DMS114 treated with DMSO at 0.1 percent for 48 hours (cell line): ENCODE data around the gene ATAD3B.
"Not testable (repeated sequence)": the region's sequence is repeated elsewhere in the genome, so short reads cannot be mapped to it uniquely, and the experiment has no call there.

Source experiments
- DNase-seq: peaks from one replicate; lab custom pipeline; 2025; ENCODE audit not compliant: unreplicated experiment; lab: John Stamatoyannopoulos, UW

The ATAD3B gene

GRCh38 chr1:1450616-1451015, 20.9 kb upstream of the ATAD3B start:
- DNase-seq, result not testable (repeated sequence)

DNA sequence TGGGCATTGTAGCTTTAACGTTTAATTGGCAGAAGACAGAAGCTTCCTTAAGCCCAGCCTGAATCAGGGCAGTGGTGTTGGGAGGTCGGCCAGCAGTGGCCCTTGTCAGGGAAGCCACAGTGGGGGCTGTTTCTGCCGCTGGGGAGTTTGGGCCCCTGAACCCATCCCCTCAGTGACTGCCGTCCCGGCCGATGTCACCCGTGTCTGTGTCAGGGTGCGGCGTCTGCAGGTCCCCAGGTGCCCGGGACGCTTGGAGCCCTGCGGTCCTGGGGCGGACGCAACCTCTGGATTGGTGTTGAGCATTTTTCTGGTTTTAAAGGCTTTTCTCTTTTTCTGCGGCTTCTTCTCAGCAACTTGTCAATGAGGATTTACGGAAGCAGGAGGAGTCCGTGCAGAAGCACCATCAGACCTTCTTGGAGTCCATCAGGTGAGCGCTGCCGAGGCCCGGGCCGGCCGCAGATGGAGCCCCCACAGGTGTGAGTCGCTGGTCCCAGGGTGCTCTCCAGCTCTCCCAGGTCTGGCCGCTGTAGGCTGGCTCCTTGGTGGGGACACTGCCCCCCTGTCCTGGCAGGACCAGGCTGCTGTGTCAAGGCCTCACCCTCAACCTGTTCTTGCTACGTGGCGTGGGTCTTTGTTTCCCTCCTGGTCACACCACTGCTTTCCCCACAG, 19.7 kb upstream of the ATAD3B start:
- no peak for DNase-seq

- not testable (repeated sequence) for DNase-seq
These were observed 19.2 kb upstream of the ATAD3B start for GRCh38 chr1:1452365-1452739.

DNA sequence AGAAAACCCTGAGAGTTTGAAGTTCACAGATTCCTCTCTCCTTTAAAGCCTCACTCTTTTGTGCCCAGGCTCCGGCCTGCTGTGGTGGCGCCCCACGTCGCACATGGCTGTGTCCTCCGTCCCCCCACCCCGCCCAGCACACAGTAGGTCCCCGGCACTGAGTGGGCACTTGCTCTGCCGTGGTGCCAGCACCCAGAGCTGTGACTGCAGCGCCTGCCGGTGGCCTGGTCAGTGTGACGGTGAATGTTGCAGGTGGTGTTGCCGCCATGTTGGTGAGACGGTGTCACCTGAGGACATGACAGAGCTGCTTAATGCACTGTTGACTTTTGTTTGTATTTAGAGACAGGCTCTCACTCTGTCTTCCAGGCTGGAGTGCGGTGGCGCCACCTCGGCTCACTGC, 18.7 kb upstream of the ATAD3B start:
- DNase-seq, result no peak

DNA sequence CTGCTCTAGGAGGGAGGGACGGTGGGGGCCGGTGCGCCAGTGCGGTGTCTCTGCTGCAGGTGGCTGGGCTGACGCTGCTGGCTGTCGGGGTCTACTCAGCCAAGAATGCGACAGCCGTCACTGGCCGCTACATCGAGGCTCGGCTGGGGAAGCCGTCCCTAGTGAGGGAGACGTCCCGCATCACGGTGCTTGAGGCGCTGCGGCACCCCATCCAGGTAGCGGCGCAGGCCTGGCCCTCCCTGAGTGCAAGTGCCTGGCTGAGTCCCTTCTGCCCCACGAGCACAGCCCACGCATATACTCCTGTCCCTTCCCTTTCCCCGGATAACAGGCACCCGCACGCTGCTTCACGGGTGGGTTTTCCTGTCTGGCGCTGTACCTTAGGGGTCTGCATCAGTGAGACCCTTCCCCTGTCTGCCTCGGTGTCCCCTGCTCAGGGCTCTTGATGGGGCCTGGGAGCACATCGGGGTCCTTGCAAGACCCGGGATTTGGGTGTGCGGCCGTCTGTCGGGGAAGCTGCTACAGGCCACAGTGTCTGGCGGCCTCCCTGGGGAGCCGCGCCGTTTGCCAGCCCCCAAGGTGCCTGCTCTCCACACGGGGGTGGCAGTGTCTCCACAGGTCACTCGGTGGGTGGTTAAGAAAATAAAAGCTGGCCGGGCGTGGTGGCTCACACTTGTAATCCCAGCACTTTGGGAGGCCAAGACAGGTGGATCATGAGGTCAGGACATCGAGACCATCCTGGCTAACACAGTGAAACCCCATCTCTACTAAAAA, 17.1 kb upstream of the ATAD3B start:
- not testable (repeated sequence) for DNase-seq

- no peak for DNase-seq
These were observed 16.1 kb upstream of the ATAD3B start for GRCh38 chr1:1455366-1455884.

- DNase-seq, result not testable (repeated sequence)
These were observed 15.6 kb upstream of the ATAD3B start for GRCh38 chr1:1455934-1456333.

DNA sequence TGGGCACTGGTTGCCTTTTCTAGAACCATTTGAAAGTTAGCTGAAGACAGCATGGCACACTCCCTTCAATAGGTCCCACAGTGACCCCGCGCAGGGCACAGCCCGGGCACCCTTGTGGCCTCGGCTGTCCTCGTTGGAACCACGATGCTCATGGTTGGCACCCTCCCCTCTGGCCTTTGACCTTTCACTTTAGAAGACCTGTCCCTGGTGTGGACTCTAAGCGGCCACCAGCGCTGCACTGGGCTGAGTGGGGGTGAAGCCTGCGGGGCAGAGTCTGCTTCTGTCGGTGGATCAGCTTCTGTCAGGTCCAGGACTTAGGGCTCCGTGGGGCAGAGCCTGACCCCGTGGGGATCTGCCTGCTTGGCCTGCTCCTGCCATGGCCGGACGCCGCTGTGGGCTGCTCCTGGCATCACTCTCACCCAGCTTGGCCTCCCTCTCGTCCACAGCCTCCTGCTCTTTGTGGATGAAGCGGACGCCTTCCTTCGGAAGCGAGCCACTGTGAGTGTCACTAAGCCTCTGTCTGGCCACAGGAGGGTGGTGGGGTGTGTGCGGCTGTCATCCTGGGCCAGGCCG, 14.8 kb upstream of the ATAD3B start:
- DNase-seq, result not testable (repeated sequence)

GRCh38 chr1:1459156-1459555, 12.4 kb upstream of the ATAD3B start:
- not testable (repeated sequence) for DNase-seq

DNA sequence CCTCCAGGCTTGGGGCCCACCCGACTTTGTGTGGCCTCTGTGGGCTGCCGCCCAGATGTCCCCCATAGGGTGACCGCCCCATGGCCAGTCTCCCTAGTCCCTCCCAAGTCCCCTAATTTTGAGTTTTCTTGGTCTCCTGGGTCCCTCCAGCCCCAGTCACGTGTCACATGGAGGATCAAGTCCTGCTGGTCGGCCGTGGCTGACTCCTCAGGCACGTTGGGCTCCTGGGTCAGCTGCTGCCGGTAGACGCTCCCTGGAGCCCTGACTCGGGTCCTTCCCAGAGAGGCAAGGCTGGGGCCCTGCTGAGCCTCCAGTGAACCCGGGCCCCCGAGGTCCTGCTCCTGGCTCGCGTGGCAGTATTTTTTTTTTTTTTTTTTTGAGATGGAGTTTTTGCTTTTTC, 11.9 kb upstream of the ATAD3B start:
- DNase-seq, result not testable (repeated sequence)

GRCh38 chr1:1460540-1461130, 10.9 kb upstream of the ATAD3B start:
- DNase-seq, result no peak

DNA sequence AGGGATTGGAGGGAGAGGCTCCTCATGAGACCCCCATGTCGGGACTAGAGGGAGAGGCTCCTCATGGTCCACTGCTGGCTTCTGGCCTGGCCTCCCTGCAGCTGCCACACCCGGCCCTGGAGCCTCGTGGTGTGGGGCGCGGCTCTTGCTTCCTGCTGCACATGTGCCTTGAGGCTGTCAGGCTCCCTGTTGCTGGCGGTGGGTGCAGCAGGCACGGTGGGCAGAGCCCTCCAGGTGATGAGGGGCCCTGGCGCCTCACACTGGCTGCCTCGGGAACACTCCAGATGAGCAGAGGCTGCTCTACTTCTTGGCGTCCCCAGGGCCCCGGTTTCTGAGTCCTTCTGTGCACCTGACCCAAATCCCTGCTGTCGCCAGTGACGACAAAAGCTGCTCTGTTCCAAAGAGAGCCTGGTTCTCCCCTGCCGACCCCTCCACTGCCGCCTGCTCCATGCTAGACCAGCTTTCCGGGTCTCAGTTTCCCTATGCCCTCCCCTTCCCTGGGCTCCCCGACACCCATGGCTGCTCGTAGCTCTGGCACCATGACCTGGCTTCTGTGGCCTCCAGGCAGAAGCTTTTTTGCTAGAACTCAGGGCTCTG, 9.7 kb upstream of the ATAD3B start:
- DNase-seq, result no peak

DNA sequence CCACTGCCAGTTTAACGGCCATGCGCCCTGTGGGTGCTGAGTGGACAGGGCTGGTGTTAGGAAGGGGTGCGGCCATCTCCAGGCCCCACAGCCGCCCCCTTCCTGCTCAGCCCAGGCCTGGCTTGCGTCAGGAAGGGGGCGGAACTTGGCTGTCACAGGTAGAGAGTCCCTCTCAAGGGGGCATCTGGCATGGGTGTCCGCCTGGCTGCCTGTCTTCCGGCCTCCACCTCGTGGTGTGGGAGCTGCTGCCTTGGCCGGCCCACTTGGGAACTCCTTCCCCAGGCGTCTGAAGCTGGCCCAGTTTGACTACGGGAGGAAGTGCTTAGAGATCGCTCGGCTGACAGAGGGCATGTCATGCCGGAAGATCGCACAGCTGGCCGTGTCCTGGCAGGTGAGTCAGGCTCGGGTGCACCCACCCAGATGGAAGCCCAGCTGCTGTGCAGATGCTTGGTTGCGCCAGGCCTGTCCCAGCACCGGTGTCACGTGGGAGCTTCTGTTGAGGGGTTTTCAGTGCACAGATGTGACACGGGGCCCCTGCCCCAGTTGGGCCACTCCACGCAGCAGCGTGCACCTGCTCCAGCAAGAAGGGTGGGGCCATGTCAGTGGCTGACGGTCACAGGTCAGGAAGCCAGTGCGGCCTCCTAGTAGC, 9.1 kb upstream of the ATAD3B start:
- no peak for DNase-seq

- no peak for DNase-seq
These were observed 8.3 kb upstream of the ATAD3B start for GRCh38 chr1:1463312-1463711.

DNA sequence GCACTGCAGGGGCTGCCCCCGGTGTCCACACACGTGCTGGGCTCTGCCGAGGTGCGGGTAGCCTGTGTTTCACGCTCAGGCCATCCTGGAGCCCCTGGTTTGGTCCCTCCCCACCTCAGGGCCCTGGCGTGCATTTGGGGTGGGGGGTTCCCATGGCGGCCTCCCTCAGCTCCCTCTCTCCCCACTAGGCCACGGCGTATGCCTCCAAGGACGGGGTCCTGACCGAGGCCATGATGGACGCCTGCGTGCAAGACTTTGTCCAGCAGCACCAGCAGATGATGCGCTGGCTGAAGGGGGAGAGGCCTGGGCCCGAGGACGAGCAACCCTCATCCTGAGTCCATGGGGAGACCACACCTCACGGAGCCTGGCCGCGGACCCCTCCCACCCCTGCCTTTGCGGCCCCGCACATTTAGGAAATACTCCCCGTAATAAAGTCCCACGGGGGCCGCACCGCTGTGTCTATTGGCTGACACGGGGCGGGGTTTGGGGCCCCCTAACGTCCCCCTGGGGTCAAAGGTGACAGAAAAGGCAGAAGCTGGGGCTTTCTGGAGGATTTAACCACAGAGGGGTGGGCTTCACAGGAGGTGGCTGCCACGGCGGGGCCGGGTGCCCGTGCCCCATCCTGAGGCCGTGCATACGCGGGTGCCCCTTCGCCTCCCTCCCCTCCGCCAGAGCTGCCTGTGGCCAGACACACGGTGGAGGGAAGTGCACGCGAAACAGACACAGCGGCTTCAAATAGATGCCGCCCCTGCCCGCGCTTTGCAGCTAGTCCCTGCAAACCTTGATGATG, 3.2 kb upstream of the ATAD3B start:
- not testable (repeated sequence) for DNase-seq

GRCh38 chr1:1470626-1471388, 758 bp upstream of the ATAD3B start:
- no peak for DNase-seq

- DNase-seq, result not testable (repeated sequence)
These were observed 700 bp downstream of the ATAD3B start for GRCh38 chr1:1472053-1472876.

DNA sequence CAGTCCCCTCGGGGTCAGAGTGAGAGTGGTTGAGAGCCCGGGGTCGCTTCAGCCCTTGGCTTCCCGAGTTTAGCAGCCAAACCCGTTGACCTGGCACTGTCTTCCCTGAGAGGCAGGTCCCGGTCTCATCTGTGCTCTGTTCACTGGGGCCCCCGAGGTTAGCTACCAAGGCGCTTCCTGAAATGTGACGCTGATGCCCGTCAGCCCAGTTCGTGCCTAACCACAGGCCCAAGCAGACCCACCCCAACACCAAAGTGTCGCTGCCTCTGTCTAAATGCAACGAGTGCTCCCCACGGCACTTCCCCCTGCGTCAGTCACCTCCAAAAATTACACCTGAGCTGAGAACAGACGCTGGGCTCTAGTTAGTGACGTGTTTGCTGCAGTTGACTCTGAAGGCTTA, 4.4 kb downstream of the ATAD3B start:
- not testable (repeated sequence) for DNase-seq
